Endothelial cell of umbilical vein (primary cell): ENCODE measurements around the gene MCM9. TPM values are rescaled to one million over a fixed set of nuclear protein-coding genes. Genes with fewer than 3 reads are reported as not detected.

Experiments used
- BruUV-seq: library from RNA; stranded (reverse); fragments of 400-500 nt; replicated peaks from 2 replicates; lab custom pipeline; 2021; lab: Mats Ljungman, UMichigan
- CTCF ChIA-PET: fragments of 300-600, 350-600 bp; sonication (Branson Sonifier 250); formaldehyde crosslinking; loops from one replicate; lab custom pipeline; 2021; ENCODE audit warnings: antibody characterized with exemption, inconsistent platforms; lab: Charles Lee
- POLR2A ChIA-PET: fragments of 300-600, 350-600 bp; sonication (Branson Sonifier 250); formaldehyde crosslinking; loops from one replicate; lab custom pipeline; 2021; ENCODE audit warnings: antibody characterized with exemption, inconsistent platforms; lab: Charles Lee
- DNase-seq: peaks from one replicate; pipeline ENCODE4 v3.0.0-alpha.2; 2011; ENCODE audit warnings: low read depth, low spot score
- FAIRE-seq: peaks from 2 replicates; lab custom pipeline; 2011; peaks lifted over from hg19 to GRCh38; lab: Jason Lieb, UNC
- H2AFZ ChIP-seq: 2 replicates; pipeline ENCODE4 v1.6.0; 2012; ENCODE audit warnings: low read depth, low read length, control low read depth, inconsistent platforms
- H3K27ac ChIP-seq: 2 replicates; pipeline ENCODE4 v1.5.1; 2011; ENCODE audit warnings: low read depth, mild to moderate bottlenecking, control low read depth, low read length, moderate library complexity; ENCODE audit not compliant: insufficient read depth
- H3K27me3 ChIP-seq, 2 experiments: 2 replicates each; pipeline versions ENCODE4 v1.6.0 to v1.6.1; 2011; ENCODE audit warnings: low read length in 2 of 2, mixed read lengths in 1 of 2; ENCODE audit not compliant: control insufficient read depth in 2 of 2, insufficient read depth in 2 of 2
- H3K36me3 ChIP-seq, 2 experiments: 2 replicates in 1 of 2; 3 replicates in 1 of 2; pipeline ENCODE4 v1.5.1; 2011; ENCODE audit warnings: low read length in 2 of 2, mild to moderate bottlenecking in 1 of 2, moderate library complexity in 1 of 2; ENCODE audit not compliant: control insufficient read depth in 2 of 2, insufficient read depth in 2 of 2; ENCODE audit errors: extremely low read depth in 1 of 2
- H3K4me1 ChIP-seq: 3 replicates; pipeline ENCODE4 v1.5.1; 2011; ENCODE audit warnings: mild to moderate bottlenecking, low read length; ENCODE audit not compliant: control insufficient read depth, insufficient read depth; ENCODE audit errors: extremely low read depth
- H3K4me2 ChIP-seq: 2 replicates; pipeline ENCODE4 v1.6.1; 2011; ENCODE audit warnings: low read length, control low read depth, mixed read lengths; ENCODE audit not compliant: insufficient read depth
- H3K4me3 ChIP-seq, 3 experiments: fragments of 200-600 bp in 1 of 3; sonication (generic), shearing (Covaris generic) in 1 of 3; replicated peaks in 1 of 3; 2 replicates each; pipeline ENCODE4 v1.5.1; 2011 to 2016; ENCODE audit warnings: control low read depth in 3 of 3, low read length in 3 of 3, mild to moderate bottlenecking in 2 of 3, inconsistent platforms in 1 of 3, low read depth in 1 of 3, moderate library complexity in 1 of 3; ENCODE audit not compliant: insufficient read depth in 1 of 3
- H3K79me2 ChIP-seq: 2 replicates; pipeline ENCODE4 v1.6.0; 2012; ENCODE audit warnings: low read length, inconsistent platforms; ENCODE audit not compliant: control insufficient read depth, insufficient read depth
- H3K9ac ChIP-seq: replicated peaks from 2 replicates; pipeline ENCODE3; 2011; ENCODE audit warnings: low read length, control low read depth; ENCODE audit not compliant: insufficient read depth; ENCODE audit errors: extremely low read depth
- H3K9me1 ChIP-seq: replicated peaks from 3 replicates; pipeline ENCODE4 v1.6.0; 2011; ENCODE audit warnings: mild to moderate bottlenecking, low read length; ENCODE audit not compliant: control insufficient read depth, insufficient read depth; ENCODE audit errors: extremely low read depth
- H3K9me3 ChIP-seq: replicated peaks from 2 replicates; pipeline ENCODE4 v1.5.1; 2012; ENCODE audit warnings: low read length, inconsistent platforms; ENCODE audit not compliant: control insufficient read depth, insufficient read depth
- H4K20me1 ChIP-seq: replicated peaks from 2 replicates; pipeline ENCODE3; 2011; ENCODE audit warnings: mild to moderate bottlenecking, low read length; ENCODE audit not compliant: control insufficient read depth, insufficient read depth; ENCODE audit errors: extremely low read depth
- EZH2 ChIP-seq: IDR thresholded peaks from 2 replicates; pipeline ENCODE4 v1.6.1; 2012; ENCODE audit warnings: borderline replicate concordance, low read depth, mild to moderate bottlenecking, moderate library complexity, low read length, inconsistent platforms; ENCODE audit not compliant: severe bottlenecking
- FOS ChIP-seq: IDR thresholded peaks from 2 replicates; pipeline ENCODE4 v1.6.1; 2011; ENCODE audit warnings: mild to moderate bottlenecking, low read length, moderate library complexity, borderline replicate concordance; ENCODE audit not compliant: insufficient read depth
- GATA2 ChIP-seq: IDR thresholded peaks from 2 replicates; pipeline ENCODE4 v1.7.0; 2011; ENCODE audit warnings: low read depth, mild to moderate bottlenecking, moderate library complexity, mixed read lengths, low read length; ENCODE audit not compliant: insufficient read length, insufficient read depth
- JUN ChIP-seq: IDR thresholded peaks from 2 replicates; pipeline ENCODE4 v1.6.1; 2011; ENCODE audit warnings: borderline replicate concordance, low read depth; ENCODE audit not compliant: insufficient read length, insufficient read depth
- MYC ChIP-seq: IDR thresholded peaks from one replicate; pipeline ENCODE4 v1.6.1; 2011; ENCODE audit warnings: mild to moderate bottlenecking, low read depth, low read length
- POLR2A ChIP-seq: IDR thresholded peaks from 2 replicates; pipeline ENCODE4 v1.6.1; 2012; ENCODE audit warnings: low read depth, mild to moderate bottlenecking, control low read depth, low read length
- POLR2AphosphoS5 ChIP-seq: IDR thresholded peaks from 2 replicates; pipeline ENCODE4 v1.6.1; 2012; ENCODE audit warnings: low read depth, mild to moderate bottlenecking, control low read depth, low read length, moderate library complexity; ENCODE audit not compliant: insufficient read depth
- dilution Hi-C: fragments of 300-500 bp; cut with MboI; formaldehyde crosslinking; loops from one replicate; pipeline ENCODE4 v1.15.0; 2019; ENCODE audit warnings: low sequenced_read_pairs; ENCODE audit not compliant: extremely low pct_ligation_motif_present
- intact Hi-C: fragments of 100-400 bp; cut with micrococcal nuclease; formaldehyde crosslinking; loops from one replicate; pipeline ENCODE4 v1.10.0; 2022
- polyA plus RNA-seq, 4 experiments: library from polyadenylated mRNA; depleted of rRNA in 3 of 4; stranded (reverse) in 3 of 4; unstranded in 1 of 4; fragments of >200 nt; gene quantifications; 2 replicates each; pipeline versions ENCODE4 v1.2.1 to v1.2.3, GENCODE V29; 2011 to 2012; ENCODE audit warnings: missing spikeins in 1 of 4
- total RNA-seq: library from RNA; stranded (reverse); gene quantifications from 2 replicates; pipeline ENCODE4 v1.2.3, GENCODE V29; 2021
- TF ChIP-seq, protein P1 (sequence below): IDR thresholded peaks from 2 replicates; pipeline ENCODE4 v1.6.1; 2011; ENCODE audit not compliant: insufficient read depth, insufficient read length
- TF ChIP-seq, protein P2 (sequence below), 2 donors: IDR thresholded peaks; 1 replicate in 1 of 2; 2 replicates in 1 of 2; pipeline ENCODE4 v1.5.1; 2011; ENCODE audit warnings: low read length in 2 of 2, mild to moderate bottlenecking in 2 of 2, moderate library complexity in 2 of 2, control low read depth in 1 of 2, inconsistent platforms in 1 of 2, low read depth in 1 of 2; ENCODE audit not compliant: insufficient read depth in 1 of 2; ENCODE audit errors: extremely low read depth in 1 of 2

The MCM9 gene
- total and polyA plus RNA-seq, 2 donors (not counting 3 experiments of a cell fraction or from before 2014, with no cell fraction given) = 2.0 to 14.1 TPM

DNA sequence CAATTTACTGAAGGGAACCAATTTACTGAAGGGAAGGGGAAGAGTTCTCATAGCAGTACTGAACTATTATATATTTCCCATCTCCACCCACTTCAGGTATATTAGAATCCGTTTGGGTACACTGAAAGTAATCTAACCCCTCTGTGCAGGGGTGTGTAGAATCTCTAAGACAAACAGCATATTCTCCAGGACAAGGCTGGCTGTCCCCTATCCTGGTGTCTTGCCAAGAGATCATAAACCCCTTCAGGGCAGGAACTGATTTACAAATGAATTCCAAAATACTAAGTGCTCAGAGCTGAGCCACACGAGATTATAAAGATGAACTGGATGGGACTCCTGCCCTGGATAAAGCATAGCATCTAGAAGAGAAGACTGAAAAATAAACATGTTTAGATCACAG is 31.8 kb downstream of the MCM9 start:
- Histone ChIP-seq H3K4me3 (no peak overlapping the region), H4K20me1 (no peaks in the 10 kb centered on the region), H2AFZ (no peak overlapping the region), H3K27ac (no peak overlapping the region), H3K4me1 (peaks cover 9% of the 10 kb centered on the region), H3K9me1 (no peaks in the 10 kb centered on the region), H3K9ac (no peak overlapping the region), H3K27me3 (no peaks in the 10 kb centered on the region), H3K9me3 (no peaks in the 10 kb centered on the region), H3K4me2 (no peak overlapping the region), H3K36me3 (peaks cover 6 to 29% of the 10 kb centered on the region in 2 experiments), H3K79me2 (peaks cover 51% of the 10 kb centered on the region)
- TF ChIP-seq EZH2 (no peak), GATA2 (no peak), JUN (no peak), MYC (no peak), POLR2AphosphoS5 (no peak), FOS (no peak), POLR2A (no peak)
- TF ChIP-seq, protein P1, sequence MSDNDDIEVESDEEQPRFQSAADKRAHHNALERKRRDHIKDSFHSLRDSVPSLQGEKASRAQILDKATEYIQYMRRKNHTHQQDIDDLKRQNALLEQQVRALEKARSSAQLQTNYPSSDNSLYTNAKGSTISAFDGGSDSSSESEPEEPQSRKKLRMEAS = no peak
- TF ChIP-seq, protein P2, sequence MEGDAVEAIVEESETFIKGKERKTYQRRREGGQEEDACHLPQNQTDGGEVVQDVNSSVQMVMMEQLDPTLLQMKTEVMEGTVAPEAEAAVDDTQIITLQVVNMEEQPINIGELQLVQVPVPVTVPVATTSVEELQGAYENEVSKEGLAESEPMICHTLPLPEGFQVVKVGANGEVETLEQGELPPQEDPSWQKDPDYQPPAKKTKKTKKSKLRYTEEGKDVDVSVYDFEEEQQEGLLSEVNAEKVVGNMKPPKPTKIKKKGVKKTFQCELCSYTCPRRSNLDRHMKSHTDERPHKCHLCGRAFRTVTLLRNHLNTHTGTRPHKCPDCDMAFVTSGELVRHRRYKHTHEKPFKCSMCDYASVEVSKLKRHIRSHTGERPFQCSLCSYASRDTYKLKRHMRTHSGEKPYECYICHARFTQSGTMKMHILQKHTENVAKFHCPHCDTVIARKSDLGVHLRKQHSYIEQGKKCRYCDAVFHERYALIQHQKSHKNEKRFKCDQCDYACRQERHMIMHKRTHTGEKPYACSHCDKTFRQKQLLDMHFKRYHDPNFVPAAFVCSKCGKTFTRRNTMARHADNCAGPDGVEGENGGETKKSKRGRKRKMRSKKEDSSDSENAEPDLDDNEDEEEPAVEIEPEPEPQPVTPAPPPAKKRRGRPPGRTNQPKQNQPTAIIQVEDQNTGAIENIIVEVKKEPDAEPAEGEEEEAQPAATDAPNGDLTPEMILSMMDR (IDR thresholded peaks at IDR 0.05; ENCODE audit: extremely low read depth in 1 of 2, insufficient read depth in 1 of 2, low read depth in 1 of 2, low read length in 2 of 2) = no peak
- no TSS peak for BruUV-seq
- ChIA-PET POLR2A (no interaction called here), CTCF (interaction anchor here (1.1 to 1.4 kb wide), 2 partner anchors 8 to 10 kb away, joined by 3 to 6 read pairs; partner anchors contain the start of gene ASF1A)
- FAIRE-seq = no peak
- intact Hi-C loops (no loop called here), dilution Hi-C loops (no loop called here)
- DNase-seq = no peak
